Breast epithelium (tissue), 3 donors: ENCODE results near the gene MRPS14.

Source experiments
- POLR2A ChIP-seq: fragments of 450-650 bp; IDR thresholded peaks from one replicate; pipeline ENCODE4 v1.6.1; 2016; ENCODE audit warnings: antibody characterized with exemption, mild to moderate bottlenecking, moderate library complexity
- TF ChIP-seq, protein P1 (sequence below), 3 donors: fragments of 450-650 bp; IDR thresholded peaks; one replicate each; pipeline ENCODE4 v1.5.1; 2016 to 2017; ENCODE audit warnings: antibody characterized with exemption in 3 of 3, mild to moderate bottlenecking in 3 of 3, moderate library complexity in 3 of 3

DNA sequence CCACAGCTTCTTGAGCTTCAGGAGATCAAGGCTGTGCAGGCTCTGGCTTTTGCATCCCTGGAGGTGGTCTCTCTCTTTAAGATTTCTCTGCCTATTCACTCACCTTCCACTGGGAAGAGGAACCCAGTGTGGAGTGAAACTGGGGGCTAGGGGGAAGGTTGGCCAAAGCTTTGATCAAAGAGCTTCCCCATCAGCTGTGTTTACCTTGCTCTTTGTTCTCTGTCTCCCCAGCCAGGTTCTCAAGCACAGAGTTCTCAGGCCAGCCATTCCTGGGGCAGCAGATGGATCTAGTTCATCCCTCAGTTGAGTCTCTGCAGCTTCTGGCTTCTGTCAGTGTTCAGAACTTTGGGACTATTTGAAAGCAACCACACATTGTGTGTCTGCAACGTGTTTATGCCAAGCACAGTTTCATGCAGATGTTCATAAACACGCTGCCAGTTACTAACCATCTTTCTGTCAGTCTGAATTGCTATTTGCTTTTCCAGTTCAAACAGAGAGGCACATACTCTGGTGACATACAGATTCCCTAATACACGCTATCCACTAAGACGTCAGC, 17.2 kb upstream of the MRPS14 start:
- TF ChIP-seq, protein P1, sequence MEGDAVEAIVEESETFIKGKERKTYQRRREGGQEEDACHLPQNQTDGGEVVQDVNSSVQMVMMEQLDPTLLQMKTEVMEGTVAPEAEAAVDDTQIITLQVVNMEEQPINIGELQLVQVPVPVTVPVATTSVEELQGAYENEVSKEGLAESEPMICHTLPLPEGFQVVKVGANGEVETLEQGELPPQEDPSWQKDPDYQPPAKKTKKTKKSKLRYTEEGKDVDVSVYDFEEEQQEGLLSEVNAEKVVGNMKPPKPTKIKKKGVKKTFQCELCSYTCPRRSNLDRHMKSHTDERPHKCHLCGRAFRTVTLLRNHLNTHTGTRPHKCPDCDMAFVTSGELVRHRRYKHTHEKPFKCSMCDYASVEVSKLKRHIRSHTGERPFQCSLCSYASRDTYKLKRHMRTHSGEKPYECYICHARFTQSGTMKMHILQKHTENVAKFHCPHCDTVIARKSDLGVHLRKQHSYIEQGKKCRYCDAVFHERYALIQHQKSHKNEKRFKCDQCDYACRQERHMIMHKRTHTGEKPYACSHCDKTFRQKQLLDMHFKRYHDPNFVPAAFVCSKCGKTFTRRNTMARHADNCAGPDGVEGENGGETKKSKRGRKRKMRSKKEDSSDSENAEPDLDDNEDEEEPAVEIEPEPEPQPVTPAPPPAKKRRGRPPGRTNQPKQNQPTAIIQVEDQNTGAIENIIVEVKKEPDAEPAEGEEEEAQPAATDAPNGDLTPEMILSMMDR (IDR thresholded peaks at IDR 0.05): no peak
- no peak for TF ChIP-seq POLR2A
